GM19438 (cell line): ENCODE measurements around the gene DEPDC5.
"Not testable (repeated sequence)": the region's sequence is repeated elsewhere in the genome, so short reads cannot be mapped to it uniquely, and the experiment has no call there.

Experiments used
- ATAC-seq: cut with Tn5 transposase; IDR thresholded peaks from one replicate; pipeline ENCODE4 v1.9.1; 2021; ENCODE audit warnings: low read depth; ENCODE audit not compliant: unreplicated experiment

Gene DEPDC5

GRCh38 chr22:31812977-31813605 is 59.3 kb downstream of the DEPDC5 start:
- no peak for ATAC-seq

DNA sequence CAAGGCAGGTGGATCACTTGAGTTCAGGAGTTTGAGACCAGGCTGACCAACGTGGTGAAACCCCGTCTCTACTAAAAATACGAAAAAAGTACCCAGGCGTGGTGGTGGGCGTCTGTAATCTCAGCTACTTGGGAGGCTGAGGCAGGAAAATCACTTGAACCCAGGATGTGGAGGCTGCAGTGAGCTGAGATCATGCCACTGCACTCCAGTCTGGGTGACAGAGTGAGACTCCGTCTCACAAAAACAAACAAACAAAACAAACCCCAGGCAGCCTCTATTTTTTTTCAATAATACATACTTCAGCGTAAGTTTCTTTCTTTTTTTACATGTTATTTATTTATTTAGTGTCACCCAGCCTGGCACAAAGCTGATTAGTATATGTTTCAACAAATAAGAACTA is 60.1 kb downstream of the DEPDC5 start:
- not testable (repeated sequence) for ATAC-seq

DNA sequence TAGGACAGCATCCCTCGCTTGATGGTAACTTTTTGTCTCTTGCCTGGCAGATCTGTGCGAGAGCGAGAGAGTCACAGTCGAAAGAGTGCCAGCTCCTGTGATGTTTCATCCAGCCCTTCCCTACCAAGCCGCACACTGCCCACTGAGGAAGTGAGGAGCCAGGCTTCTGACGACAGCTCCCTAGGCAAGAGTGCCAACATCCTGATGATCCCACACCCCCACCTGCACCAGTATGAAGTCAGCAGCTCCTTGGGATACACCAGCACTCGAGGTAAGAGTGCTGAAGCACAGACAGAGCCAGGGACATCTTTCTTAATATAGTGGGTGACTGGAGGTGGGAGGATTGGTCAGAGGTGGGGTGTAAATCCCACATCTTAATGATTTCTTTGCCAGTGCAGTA is 61.1 kb downstream of the DEPDC5 start:
- no peak for ATAC-seq

DNA sequence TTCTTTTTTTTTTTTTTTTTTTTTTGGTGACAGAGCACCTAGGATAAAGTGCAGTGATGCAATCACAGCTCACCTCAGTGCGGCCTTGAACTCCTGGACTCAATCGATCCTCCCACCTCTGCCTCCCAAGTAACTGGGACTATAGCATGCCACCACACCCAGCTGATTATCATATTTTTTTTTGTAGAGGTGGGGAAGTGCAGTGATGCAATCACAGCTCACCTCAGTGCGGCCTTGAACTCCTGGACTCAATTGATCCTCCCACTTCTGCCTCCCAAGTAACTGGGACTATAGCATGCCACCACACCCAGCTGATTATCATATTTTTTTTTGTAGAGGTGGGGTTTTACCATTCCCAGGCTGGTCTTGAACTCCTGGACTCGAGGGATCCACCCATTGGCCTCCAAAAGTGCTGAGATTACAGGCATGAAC is 61.6 kb downstream of the DEPDC5 start:
- ATAC-seq: not testable (repeated sequence)

DNA sequence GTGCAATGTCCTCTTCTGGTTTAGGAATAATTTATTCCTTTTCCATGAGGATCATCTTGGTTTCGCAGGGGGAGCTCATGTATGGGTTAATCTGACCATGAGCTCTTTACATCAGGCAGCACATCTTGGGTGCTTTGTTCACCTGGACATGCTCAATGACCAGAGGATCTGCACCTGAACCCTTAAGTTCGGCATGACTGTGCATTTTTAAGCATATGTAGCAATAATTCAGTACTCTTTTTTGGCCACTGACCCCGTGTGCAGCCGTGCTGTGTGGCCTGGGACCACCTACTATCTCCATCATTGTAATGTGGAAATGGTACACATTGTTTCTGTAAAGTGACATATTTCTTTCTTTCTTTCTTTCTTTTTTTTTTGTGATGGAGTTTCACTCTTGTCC is 62.9 kb downstream of the DEPDC5 start:
- ATAC-seq: no peak

DNA sequence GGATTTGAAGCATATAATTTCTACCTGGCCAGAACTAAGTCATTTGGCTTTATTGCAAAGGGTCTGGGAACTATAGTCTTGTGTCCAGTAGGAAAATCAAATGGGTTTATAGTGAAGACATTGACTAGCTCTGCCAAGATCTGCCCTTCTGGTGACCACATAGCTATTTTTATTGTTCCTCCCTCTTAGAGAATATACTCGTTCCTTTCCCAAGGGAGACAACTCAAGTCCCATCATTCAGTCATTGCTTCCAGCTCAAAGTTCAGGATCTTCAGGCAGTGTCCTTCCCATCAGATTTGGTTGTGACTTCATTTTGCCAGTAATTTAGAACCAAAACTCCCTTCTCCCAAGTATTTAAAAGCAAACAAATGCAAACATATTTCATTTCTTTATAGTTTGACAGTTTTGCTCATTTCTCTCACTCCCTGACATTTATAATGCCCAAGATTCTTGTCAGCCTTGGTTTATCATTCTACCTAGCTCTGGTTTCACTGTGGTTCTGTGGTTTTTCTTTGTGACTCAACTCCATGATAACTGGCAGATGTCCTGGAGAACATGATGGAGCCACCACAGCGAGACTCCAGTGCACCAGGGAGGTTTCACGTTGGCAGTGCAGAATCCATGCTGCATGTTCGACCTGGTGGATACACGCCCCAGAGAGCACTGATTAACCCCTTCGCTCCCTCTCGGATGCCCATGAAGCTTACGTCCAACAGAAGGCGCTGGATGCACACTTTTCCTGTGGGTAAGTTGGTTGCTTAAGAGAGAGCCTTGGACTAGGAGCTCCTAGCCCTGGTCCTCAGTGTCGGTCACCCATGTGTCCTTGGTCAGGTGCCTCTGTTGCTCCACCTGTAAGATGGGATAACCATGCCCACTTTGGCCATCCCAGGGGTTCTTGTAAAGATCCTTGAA is 64.9 kb downstream of the DEPDC5 start:
- ATAC-seq: no peak

DNA sequence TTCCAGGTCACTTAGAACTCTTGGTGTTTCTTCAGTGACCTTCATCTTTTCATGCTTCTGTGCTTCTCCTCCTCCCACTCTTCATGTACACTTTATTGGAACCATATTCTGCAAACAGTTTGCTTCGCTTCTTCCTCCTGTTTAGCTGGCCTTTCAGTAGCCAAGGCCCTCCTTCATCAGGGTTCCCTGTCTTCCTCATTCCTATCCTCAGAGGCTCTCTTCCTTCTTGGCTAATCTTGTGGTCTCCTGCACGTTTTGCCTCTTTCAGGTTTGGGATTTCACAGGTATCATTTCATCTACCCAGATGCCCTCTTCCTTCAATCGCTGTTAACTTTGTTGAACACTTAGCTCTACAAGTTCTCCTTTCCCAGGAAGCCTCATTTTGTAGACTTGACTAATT is 66.8 kb downstream of the DEPDC5 start:
- ATAC-seq: no peak

DNA sequence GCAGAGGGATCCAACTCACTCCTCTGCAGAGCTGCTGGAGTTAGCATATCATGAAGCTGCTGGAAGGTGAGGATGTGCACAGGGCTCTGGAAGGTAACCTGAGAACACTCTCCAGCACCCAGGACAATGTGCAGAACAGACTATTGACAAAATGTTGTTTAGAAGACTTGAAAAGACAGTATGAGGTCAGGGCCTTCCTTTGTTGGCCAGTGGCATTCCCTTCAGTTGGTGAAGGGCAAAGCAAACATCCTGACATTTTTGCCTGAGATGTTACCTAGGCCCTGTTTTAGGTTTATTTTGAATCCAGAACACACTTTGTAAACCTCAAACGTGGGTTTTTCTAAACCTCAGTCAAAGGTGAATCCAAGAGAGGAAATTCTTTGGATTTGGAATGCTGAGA is 67.8 kb downstream of the DEPDC5 start:
- ATAC-seq: no peak

DNA sequence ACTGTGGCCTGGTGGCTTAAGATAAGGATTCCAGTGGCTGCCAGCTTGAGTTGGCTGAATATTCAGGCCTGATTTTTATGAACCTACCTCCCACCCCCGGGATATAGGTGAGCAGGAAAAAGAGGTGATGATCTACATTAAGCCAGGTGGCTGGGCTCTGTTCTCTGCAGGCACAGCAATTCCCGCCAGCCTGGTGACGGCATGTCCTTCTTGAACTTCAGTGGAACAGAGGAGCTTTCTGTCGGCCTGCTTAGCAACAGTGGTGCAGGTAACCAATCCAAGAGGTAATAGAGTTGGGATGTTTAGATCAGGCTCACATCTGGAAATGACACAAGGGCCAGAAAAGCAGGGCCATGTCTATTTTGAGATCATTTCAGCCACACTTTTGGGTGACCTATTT is 68.7 kb downstream of the DEPDC5 start:
- no peak for ATAC-seq

- no peak for ATAC-seq
These were observed 71.7 kb downstream of the DEPDC5 start for GRCh38 chr22:31825513-31825912.

- ATAC-seq: no peak
These were observed 72.6 kb downstream of the DEPDC5 start for GRCh38 chr22:31826443-31826842.

DNA sequence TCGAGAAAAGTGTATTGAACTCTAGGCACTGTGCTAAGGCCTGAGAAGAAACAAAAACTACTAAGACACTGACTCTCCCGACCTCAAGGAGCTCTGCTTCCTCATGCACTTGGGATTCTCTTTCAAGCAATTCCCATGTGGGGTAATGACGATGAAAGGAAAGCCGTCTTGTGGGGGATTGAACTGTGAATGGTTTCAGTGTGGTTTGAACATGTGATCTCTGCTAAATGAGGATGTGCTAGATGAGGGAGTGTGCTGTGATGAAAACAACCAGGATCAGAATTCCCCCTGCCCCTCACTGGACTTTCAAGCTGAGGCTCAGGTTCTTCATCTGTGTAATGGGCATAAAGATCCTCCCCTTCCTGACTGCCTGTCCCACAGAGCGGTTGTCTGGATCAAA is 74.9 kb downstream of the DEPDC5 start:
- no peak for ATAC-seq

GRCh38 chr22:31829505-31829904 is 75.7 kb downstream of the DEPDC5 start:
- no peak for ATAC-seq

DNA sequence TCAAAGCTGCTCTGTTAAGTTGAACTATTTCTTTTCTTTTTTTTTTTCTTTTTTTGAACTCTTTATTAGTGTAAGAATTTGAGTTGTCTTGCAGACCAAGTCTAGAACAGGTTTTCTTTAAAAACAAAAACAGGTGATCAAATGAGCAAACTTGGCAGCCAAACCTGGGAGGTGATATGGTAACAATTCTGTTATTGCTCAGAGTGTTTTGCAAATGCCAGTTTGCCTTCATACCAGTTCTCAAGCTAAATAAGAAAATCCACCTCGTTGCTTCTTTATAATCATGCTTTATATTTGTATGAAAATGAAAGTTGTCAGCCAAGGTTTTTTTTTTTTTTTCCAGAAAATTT is 76.9 kb downstream of the DEPDC5 start:
- no peak for ATAC-seq

DNA sequence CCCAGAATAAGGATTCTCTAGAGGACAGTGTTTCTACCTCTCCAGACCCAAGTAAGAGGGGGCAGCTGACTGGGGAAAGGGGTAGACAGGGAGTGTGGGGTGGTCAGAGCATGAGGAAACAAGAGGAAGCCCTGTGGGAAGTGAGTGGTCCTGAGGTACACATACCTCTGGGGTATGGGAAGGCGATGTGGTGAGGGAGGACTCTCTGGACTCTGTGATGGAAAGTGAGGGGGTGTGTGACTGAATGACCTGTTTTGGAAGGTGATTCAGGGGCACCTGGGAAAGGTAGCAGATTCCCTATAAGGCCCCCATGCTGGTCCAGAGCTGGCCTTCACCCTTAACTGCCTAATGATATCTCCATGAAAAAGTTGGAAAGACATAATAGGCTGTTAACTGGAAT is 80.1 kb downstream of the DEPDC5 start:
- ATAC-seq: no peak

- no peak for ATAC-seq
These were observed 82.2 kb downstream of the DEPDC5 start for GRCh38 chr22:31836010-31836409.

DNA sequence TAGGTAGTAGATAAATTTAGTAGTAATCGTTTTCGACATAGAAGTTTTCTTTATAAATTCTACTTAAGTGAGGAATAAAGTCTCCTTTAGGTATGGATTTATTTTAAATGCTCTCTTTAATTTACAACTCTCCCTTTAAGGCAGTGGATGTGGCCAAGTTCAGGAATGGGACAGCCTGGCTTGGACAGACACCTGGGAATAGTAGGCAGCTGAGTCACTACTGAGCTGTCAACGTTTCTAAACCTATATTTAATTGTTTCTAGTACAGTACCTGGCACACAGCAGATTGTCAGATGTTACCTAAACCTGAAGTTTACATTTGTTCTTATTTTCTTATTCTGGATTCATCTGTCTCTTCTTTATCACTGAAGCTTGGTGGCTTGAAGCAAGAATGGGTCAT is 85.1 kb downstream of the DEPDC5 start:
- no peak for ATAC-seq

GRCh38 chr22:31839986-31840385 is 86.2 kb downstream of the DEPDC5 start:
- no peak for ATAC-seq

DNA sequence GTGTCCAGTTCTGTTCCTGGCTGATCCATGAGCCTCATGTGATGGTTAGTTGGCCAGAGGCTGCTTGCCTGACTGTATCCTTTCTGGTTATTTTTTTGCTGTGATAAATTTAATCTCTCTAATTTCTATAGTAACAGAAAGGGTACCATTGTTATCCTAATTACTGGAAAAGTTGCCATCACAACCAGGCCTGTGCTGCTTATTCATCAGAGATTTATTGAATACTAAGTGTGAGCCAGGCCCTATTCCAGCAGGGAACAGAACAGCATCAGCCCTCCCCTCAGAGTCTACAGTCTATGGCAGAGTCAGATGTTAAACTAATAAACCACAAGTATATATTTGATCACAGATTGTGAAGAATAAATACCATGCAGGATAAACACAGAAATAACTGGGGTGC is 86.8 kb downstream of the DEPDC5 start:
- no peak for ATAC-seq

DNA sequence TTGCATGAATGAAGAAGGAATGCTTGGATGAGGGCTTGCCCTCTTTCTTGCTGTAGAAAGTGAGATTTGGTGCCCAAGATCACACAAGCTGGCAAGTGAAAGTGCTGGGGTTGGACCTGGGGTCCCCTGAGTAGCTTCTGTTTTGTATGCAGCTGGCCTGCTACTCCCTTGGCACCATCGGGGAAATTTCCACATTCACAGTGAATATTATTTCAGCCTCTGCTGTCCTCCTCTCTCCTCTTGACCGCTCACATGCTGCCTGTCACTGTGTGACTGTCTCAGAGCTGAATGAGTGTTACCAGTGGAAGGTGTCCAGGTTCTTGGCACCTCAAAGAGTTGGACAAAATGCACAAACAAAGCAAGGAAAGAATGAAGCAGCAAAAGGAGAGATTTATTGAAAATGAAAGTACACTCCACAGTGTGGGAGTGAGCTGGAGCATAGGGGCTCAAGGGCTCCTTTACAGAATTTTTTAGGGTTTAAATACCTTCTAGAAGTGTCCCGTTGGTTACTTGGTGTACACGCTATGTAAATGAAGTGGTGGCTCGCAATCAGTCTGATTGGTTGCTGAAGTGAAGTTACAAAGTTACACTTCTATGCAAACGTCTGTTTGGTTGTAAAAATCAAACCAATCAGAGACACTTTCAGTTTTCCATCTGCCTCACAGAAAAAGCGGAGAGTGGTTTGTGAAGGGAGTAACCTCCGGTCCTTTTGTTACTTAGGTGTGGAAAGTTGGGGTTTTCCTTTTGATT is 87.4 kb downstream of the DEPDC5 start:
- ATAC-seq: no peak

DNA sequence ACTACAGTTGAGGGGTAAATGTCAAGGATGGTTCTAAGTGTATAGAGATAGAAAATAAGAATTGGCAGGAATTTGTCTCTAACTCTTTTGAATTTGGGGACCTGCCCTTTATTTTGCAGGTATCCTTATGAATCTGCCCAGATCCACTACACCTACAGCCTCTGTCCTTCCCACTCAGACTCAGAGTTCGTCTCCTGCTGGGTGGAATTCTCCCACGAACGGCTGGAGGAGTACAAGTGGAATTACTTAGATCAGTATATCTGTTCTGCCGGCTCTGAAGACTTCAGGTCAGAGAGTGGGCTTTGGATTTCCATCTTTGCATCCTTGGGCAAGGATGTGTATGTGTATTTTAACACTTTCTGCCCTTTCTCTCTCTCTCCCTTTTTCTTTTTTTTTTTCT is 89.7 kb downstream of the DEPDC5 start:
- ATAC-seq: no peak
